Measurements from ENCODE around the gene CCL23. TPM values are rescaled to one million over a fixed set of nuclear protein-coding genes. Genes with fewer than 3 reads are reported as not detected.

The CCL23 gene
- total RNA-seq, 1 experiment from 2014 or later, result not detected

DNA sequence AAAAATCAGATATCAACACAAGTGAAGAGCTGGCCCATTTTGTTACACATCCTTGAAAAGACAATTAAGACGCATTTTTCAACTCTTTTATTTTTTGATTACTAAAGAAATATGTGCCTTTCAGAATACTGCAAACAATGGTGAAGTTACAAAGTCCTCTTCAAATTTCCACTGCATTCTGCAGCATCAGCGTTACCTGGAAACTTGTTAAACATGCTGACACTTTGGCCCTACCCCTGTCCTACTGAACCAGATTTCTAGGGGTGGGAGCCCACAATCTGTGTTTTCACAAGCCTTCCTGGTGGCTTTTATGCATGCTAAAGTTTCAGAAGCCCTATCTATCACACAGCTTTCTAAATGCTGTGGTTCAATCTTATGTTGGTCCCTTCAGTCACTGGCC is 26.7 kb downstream of the CCL23 start:
- Histone ChIP-seq H3K27me3 (ENCODE audit: insufficient read depth, low read depth) (peaks cover 39% of the 10 kb centered on the region), H3K4me1 (replicated peaks; ENCODE audit: insufficient read depth) (no peaks in the 10 kb centered on the region), H3K9me2 (ENCODE audit: insufficient read depth) (no peaks in the 10 kb centered on the region), H3K4me3 (no peak overlapping the region), H3K4me2 (no peak overlapping the region), H3K36me3 (ENCODE audit: low read depth) (no peaks in the 10 kb centered on the region), H3K9me3 (ENCODE audit: insufficient read depth, low read depth) (no peaks in the 10 kb centered on the region), H3F3A (ENCODE audit: insufficient read depth, low read depth) (no peaks in the 10 kb centered on the region), H3K79me2 (ENCODE audit: low read depth) (no peaks in the 10 kb centered on the region), H3K27ac (no peak overlapping the region), H2AFZ (no peak overlapping the region), H4K20me1 (ENCODE audit: insufficient read depth) (no peaks in the 10 kb centered on the region)
- ChIA-PET POLR2A (ENCODE audit: unreplicated experiment) (no interaction called here), CTCF (no interaction called here)
- intact Hi-C loops (cut with micrococcal nuclease; ENCODE audit: unreplicated experiment), result no loop called here
- no peak for DNase-seq
- TF ChIP-seq, protein P1, sequence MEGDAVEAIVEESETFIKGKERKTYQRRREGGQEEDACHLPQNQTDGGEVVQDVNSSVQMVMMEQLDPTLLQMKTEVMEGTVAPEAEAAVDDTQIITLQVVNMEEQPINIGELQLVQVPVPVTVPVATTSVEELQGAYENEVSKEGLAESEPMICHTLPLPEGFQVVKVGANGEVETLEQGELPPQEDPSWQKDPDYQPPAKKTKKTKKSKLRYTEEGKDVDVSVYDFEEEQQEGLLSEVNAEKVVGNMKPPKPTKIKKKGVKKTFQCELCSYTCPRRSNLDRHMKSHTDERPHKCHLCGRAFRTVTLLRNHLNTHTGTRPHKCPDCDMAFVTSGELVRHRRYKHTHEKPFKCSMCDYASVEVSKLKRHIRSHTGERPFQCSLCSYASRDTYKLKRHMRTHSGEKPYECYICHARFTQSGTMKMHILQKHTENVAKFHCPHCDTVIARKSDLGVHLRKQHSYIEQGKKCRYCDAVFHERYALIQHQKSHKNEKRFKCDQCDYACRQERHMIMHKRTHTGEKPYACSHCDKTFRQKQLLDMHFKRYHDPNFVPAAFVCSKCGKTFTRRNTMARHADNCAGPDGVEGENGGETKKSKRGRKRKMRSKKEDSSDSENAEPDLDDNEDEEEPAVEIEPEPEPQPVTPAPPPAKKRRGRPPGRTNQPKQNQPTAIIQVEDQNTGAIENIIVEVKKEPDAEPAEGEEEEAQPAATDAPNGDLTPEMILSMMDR (conservative IDR thresholded peaks at IDR 0.05), result no peak
- no peak for TF ChIP-seq EZH2 (IDR thresholded peaks at IDR 0.05; ENCODE audit: low read depth)
- no TSS peak for BruUV-seq (replicated peaks)

DNA sequence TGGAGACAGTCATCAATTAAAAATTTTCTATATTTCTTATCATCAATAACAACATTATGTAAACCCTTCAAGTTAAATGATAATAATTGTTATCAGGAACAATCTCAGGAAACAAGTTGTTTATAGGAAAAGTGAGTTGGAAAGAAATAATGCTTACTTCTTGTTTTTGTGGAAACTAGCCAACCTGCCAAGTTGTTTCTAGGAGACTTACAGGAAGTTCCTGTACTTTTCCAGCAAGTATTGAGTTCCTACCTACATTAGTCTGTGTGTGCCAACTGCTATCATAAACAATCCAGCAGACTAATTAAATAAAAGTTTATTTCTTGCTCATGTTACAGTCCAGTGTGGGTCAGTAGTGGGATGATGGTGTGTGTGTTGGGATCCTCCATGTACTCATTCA is 29.6 kb downstream of the CCL23 start:
- Histone ChIP-seq H3K79me2 (ENCODE audit: low read depth) (no peaks in the 10 kb centered on the region), H3K4me1 (replicated peaks; ENCODE audit: insufficient read depth) (no peaks in the 10 kb centered on the region), H3K4me3 (no peak overlapping the region), H3K27me3 (ENCODE audit: insufficient read depth, low read depth) (peaks cover 65% of the 10 kb centered on the region), H4K20me1 (ENCODE audit: insufficient read depth) (no peaks in the 10 kb centered on the region), H3K27ac (no peak overlapping the region), H3K4me2 (no peak overlapping the region), H2AFZ (no peak overlapping the region), H3K9me2 (ENCODE audit: insufficient read depth) (no peaks in the 10 kb centered on the region), H3F3A (ENCODE audit: insufficient read depth, low read depth) (no peaks in the 10 kb centered on the region), H3K9me3 (ENCODE audit: insufficient read depth, low read depth) (no peaks in the 10 kb centered on the region), H3K36me3 (ENCODE audit: low read depth) (no peaks in the 10 kb centered on the region)
- no peak for DNase-seq
- no TSS peak for BruUV-seq (replicated peaks)
- intact Hi-C loops (cut with micrococcal nuclease; ENCODE audit: unreplicated experiment), result no loop called here
- ChIA-PET CTCF (no interaction called here), POLR2A (ENCODE audit: unreplicated experiment) (no interaction called here)
- TF ChIP-seq, protein P1 (conservative IDR thresholded peaks at IDR 0.05), result no peak
- TF ChIP-seq EZH2 (IDR thresholded peaks at IDR 0.05; ENCODE audit: low read depth), result no peak

DNA sequence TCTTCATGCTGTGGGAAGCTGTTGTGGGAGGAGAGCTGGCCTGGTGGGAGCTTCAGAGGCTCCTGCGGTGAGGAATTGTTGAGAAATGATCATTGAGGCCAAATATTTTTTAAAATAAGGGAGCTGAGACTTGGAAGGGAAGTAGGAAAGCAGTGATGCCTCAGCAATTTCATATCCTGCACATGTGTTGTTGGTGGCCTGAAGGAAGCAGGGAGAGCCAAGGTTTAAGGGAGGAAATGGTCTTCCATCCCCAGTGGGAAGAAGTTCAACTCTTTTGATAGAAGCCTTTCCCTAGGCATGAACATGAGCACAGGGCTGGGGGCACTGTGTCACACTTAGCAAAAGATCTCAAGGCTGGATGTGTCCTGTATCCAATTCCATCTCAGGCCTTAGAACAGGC is 31.1 kb downstream of the CCL23 start, which contains the start of gene CCL14:
Gene CCL14 (minus strand): TSS at position 87 of the 400 bp plus-strand sequence. CDS start 80 bp downstream, at position 7.
- Histone ChIP-seq H3K9me3 (ENCODE audit: insufficient read depth, low read depth) (no peaks in the 10 kb centered on the region), H3K4me2 (no peak within 1 kb of the TSS), H3K79me2 (ENCODE audit: low read depth) (no peaks in the 10 kb centered on the region), H3K4me1 (replicated peaks; ENCODE audit: insufficient read depth) (no peaks in the 10 kb centered on the region), H3K27ac (no peak within 1 kb of the TSS), H4K20me1 (ENCODE audit: insufficient read depth) (no peaks in the 10 kb centered on the region), H3K36me3 (ENCODE audit: low read depth) (no peaks in the 10 kb centered on the region), H3F3A (ENCODE audit: insufficient read depth, low read depth) (no peaks in the 10 kb centered on the region), H2AFZ (no peak within 1 kb of the TSS), H3K9me2 (ENCODE audit: insufficient read depth) (no peaks in the 10 kb centered on the region), H3K27me3 (ENCODE audit: insufficient read depth, low read depth) (peaks cover 73% of the 10 kb centered on the region), H3K4me3 (no peak within 1 kb of the TSS)
- CTCF ChIA-PET, result no interaction called here
- no peak for DNase-seq
- no peak for TF ChIP-seq EZH2 (IDR thresholded peaks at IDR 0.05; ENCODE audit: low read depth)
- TF ChIP-seq, protein P1 (conservative IDR thresholded peaks at IDR 0.05), result no peak
- POLR2A ChIA-PET (ENCODE audit: unreplicated experiment), result no interaction called here
- no TSS peak for BruUV-seq (replicated peaks)
- intact Hi-C loops (cut with micrococcal nuclease; ENCODE audit: unreplicated experiment), result no loop called here
